Measurements from ENCODE around the gene PLCH1.
"Not testable (repeated sequence)": the region's sequence is repeated elsewhere in the genome, so short reads cannot be mapped to it uniquely, and the experiment has no call there.

Gene PLCH1

GRCh38 chr3:155646669-155647068 lies 98.2 kb downstream of the PLCH1 start:
- Mint-ChIP-seq H3K4me1 (no peaks in the 10 kb centered on the region), H3K27me3 (no peaks in the 10 kb centered on the region), H3K9me3 (no peaks in the 10 kb centered on the region), H3K36me3 (no peaks in the 10 kb centered on the region), H3K4me3 (no peak overlapping the region), H3K27ac (no peak overlapping the region)
- no peak for ATAC-seq

- no peak overlapping the region for H3K27ac Mint-ChIP-seq
- H3K4me1 Mint-ChIP-seq = no peaks in the 10 kb centered on the region
- no peaks in the 10 kb centered on the region for H3K36me3 Mint-ChIP-seq
- H3K27me3 Mint-ChIP-seq = no peaks in the 10 kb centered on the region
- H3K4me3 Mint-ChIP-seq = no peak overlapping the region
- no peaks in the 10 kb centered on the region for H3K9me3 Mint-ChIP-seq
- no peak for ATAC-seq
Measured at GRCh38 chr3:155646128-155646527, 98.7 kb downstream of the PLCH1 start.

- no peaks in the 10 kb centered on the region for H3K36me3 Mint-ChIP-seq
- ATAC-seq = no peak
Measured at GRCh38 chr3:155643581-155644165, 101.2 kb downstream of the PLCH1 start.

GRCh38 chr3:155641956-155642355 lies 102.9 kb downstream of the PLCH1 start:
- no peaks in the 10 kb centered on the region for H3K9me3 Mint-ChIP-seq
- H3K4me1 Mint-ChIP-seq = no peaks in the 10 kb centered on the region
- no peak for ATAC-seq

More at GRCh38 chr3:155643581-155644165, 101.2 kb downstream of the PLCH1 start:
- Mint-ChIP-seq H3K4me1 (no peaks in the 10 kb centered on the region), H3K4me3 (no peak overlapping the region), H3K9me3 (no peaks in the 10 kb centered on the region), H3K27ac (no peak overlapping the region), H3K27me3 (no peaks in the 10 kb centered on the region)

GRCh38 chr3:155640098-155640497 lies 104.8 kb downstream of the PLCH1 start:
- no peaks in the 10 kb centered on the region for H3K4me1 Mint-ChIP-seq
- H3K36me3 Mint-ChIP-seq = no peaks in the 10 kb centered on the region
- H3K9me3 Mint-ChIP-seq = no peaks in the 10 kb centered on the region
- no peaks in the 10 kb centered on the region for H3K27me3 Mint-ChIP-seq
- no peak overlapping the region for H3K4me3 Mint-ChIP-seq
- ATAC-seq = no peak
- H3K27ac Mint-ChIP-seq = no peak overlapping the region

More at GRCh38 chr3:155641956-155642355, 102.9 kb downstream of the PLCH1 start:
- Mint-ChIP-seq H3K4me3 (no peak overlapping the region), H3K27me3 (no peaks in the 10 kb centered on the region), H3K27ac (no peak overlapping the region), H3K36me3 (no peaks in the 10 kb centered on the region)

- Mint-ChIP-seq H3K4me1 (no peaks in the 10 kb centered on the region), H3K36me3 (no peaks in the 10 kb centered on the region), H3K27ac (no peak overlapping the region), H3K4me3 (no peak overlapping the region), H3K9me3 (no peaks in the 10 kb centered on the region), H3K27me3 (no peaks in the 10 kb centered on the region)
- ATAC-seq = no peak
Measured at GRCh38 chr3:155639462-155640055, 105.3 kb downstream of the PLCH1 start.

GRCh38 chr3:155638461-155638860 lies 106.4 kb downstream of the PLCH1 start:
- H3K27ac Mint-ChIP-seq, H3K27me3 Mint-ChIP-seq, H3K36me3 Mint-ChIP-seq, H3K9me3 Mint-ChIP-seq, H3K4me1 Mint-ChIP-seq, H3K4me3 Mint-ChIP-seq, ATAC-seq: not testable (repeated sequence)

DNA sequence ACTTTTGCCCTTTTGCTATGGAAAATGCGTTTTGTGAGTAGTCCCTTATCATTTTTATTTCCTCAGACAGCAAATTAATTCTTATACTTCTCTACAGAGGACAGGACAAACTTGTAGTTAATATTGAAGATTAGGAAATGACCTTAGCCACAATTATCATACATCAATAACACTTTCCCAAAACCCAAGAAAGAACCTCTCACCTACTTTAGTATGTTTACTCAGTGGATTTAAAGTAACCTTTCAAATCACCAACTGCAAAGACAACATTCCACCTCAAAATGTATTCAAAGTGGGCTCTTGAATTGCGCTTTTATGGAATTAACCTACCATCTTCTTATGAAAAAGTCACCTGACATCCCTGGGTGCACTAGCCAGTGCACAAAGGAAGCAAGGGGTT lies 107.3 kb downstream of the PLCH1 start:
- Mint-ChIP-seq H3K4me1 (no peaks in the 10 kb centered on the region), H3K36me3 (no peaks in the 10 kb centered on the region)

DNA sequence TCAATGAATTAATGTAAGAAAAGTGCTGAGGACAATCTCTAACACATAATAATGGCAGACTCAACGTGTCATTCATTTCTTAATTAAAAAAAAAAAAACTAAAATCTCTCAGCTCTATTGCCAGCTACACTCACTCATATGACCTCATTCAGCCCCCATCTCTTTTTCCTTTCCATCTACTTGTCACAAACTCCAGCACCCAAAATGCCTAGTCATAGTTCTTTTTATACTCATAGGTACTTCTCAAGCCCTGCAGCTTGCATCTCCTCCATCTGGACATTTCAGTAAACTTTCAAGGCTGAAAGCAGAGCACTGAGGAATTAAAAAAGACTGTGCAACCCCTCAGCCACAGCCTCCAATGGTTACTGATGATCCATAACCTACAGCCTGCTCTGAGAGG lies 109.8 kb downstream of the PLCH1 start:
- Mint-ChIP-seq H3K9me3 (no peaks in the 10 kb centered on the region), H3K4me1 (no peaks in the 10 kb centered on the region), H3K36me3 (no peaks in the 10 kb centered on the region), H3K27ac (no peak overlapping the region), H3K27me3 (no peaks in the 10 kb centered on the region), H3K4me3 (no peak overlapping the region)
- no peak for ATAC-seq

More for the DNA sequence above, 107.3 kb downstream of the PLCH1 start:
- H3K4me3 Mint-ChIP-seq = no peak overlapping the region
- ATAC-seq = no peak
- no peak overlapping the region for H3K27ac Mint-ChIP-seq
- H3K27me3 Mint-ChIP-seq = no peaks in the 10 kb centered on the region
- no peaks in the 10 kb centered on the region for H3K9me3 Mint-ChIP-seq

GRCh38 chr3:155634121-155634719 lies 110.7 kb downstream of the PLCH1 start:
- Mint-ChIP-seq H3K27ac (no peak overlapping the region), H3K27me3 (no peaks in the 10 kb centered on the region), H3K4me1 (no peaks in the 10 kb centered on the region), H3K4me3 (no peak overlapping the region), H3K9me3 (no peaks in the 10 kb centered on the region), H3K36me3 (no peaks in the 10 kb centered on the region)
- no peak for ATAC-seq

DNA sequence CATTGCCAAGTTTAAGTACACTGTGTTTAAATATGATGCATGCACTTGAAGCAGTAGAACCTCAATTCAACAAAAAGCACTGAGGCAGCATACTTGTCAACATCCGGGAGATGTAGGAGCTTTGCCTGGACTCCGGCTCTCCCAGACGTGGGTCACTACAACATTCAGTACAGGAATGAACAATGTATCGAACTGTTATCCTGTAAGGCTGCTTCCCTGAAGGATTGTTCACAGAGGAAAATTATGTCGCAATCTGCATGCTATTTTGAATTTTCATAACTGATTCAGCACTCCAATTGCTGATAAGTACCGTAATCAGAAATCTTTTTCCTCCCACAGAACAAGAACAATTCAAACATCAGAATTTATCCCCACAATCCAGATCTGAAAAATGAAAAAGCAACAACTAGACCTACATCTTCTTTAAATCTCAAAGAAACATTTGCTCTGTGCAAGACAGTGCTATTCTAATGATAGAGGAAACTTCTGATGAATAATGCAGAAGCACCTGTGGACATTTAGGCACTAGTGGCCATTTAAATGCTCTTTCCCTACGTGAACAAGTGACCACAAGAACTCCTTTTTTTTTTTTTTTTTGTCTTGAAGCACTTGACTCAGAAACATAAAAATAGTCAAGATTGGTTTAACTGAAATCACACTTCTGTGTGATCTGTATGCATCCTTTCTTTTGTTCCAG lies 113.4 kb downstream of the PLCH1 start:
- H3K4me1 Mint-ChIP-seq = no peaks in the 10 kb centered on the region
- no peak for ATAC-seq
- H3K36me3 Mint-ChIP-seq = no peaks in the 10 kb centered on the region
- H3K9me3 Mint-ChIP-seq = no peaks in the 10 kb centered on the region
- no peaks in the 10 kb centered on the region for H3K27me3 Mint-ChIP-seq
- no peak overlapping the region for H3K27ac Mint-ChIP-seq
- H3K4me3 Mint-ChIP-seq = no peak overlapping the region

- Mint-ChIP-seq H3K27ac (no peak overlapping the region), H3K4me3 (no peak overlapping the region), H3K4me1 (no peaks in the 10 kb centered on the region), H3K9me3 (peaks cover 3% of the 10 kb centered on the region), H3K36me3 (no peaks in the 10 kb centered on the region), H3K27me3 (no peaks in the 10 kb centered on the region)
- ATAC-seq = no peak
Measured at GRCh38 chr3:155629556-155629955, 115.3 kb downstream of the PLCH1 start.

DNA sequence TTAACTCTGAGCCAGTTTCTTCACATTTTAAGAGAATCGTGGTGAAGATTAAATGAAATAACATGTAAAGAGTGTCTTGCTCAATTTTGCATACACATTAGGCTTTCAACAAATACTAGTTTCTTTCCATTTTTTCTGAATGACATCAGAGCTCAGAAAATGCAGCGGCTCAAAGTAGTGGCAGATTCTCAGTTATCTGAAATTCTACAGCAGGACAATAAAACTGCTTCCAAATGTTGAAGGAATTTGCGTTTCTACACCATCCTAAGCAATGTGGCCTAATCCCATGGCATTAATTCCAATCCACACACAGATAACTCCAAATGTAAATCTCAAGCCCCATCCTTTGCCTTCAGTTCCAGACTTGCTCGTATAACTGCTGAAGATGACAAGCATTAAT lies 115.8 kb downstream of the PLCH1 start:
- Mint-ChIP-seq H3K4me1 (no peaks in the 10 kb centered on the region), H3K36me3 (no peaks in the 10 kb centered on the region), H3K27me3 (no peaks in the 10 kb centered on the region), H3K4me3 (no peak overlapping the region), H3K9me3 (peaks cover 4% of the 10 kb centered on the region), H3K27ac (no peak overlapping the region)
- ATAC-seq = no peak

DNA sequence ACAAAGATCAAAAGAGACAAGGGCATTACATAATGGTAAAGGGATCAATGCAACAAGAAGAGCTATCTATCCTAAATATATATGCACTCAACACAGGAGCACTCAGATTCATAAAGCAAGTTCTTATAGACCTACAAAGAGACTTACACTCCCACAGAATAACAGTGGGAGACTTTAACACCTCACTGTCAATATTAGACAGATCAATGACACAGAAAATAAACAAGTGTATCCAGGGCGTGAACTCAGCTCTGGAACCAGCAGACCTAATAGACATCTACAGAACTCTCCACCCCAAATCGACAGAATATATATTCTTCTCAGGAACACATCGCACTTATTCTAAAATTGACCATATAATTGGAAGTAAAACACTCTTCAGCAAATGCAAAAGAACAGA lies 122.2 kb downstream of the PLCH1 start:
- not testable (repeated sequence) for H3K27ac Mint-ChIP-seq, H3K9me3 Mint-ChIP-seq, H3K36me3 Mint-ChIP-seq, H3K4me1 Mint-ChIP-seq, ATAC-seq, H3K4me3 Mint-ChIP-seq, H3K27me3 Mint-ChIP-seq

- not testable (repeated sequence) for H3K9me3 Mint-ChIP-seq, ATAC-seq
Measured at GRCh38 chr3:155620552-155620951, 124.3 kb downstream of the PLCH1 start.

More at GRCh38 chr3:155620552-155620951, 124.3 kb downstream of the PLCH1 start:
- not testable (repeated sequence) for H3K27me3 Mint-ChIP-seq, H3K36me3 Mint-ChIP-seq, H3K4me1 Mint-ChIP-seq, H3K4me3 Mint-ChIP-seq, H3K27ac Mint-ChIP-seq
